A549 (cell line): ENCODE data around the gene SPTSSA.

Source experiments
- BHLHE40 ChIP-seq: IDR thresholded peaks from 2 replicates; pipeline ENCODE4 v1.6.1; 2012; ENCODE audit warnings: low read depth, low read length, inconsistent platforms
- CHD2 ChIP-seq: fragments of 150-350 bp; IDR thresholded peaks from 2 replicates; pipeline ENCODE4 v1.6.1; 2014; ENCODE audit warnings: low read length; ENCODE audit not compliant: partially characterized antibody
- ELK1 ChIP-seq: fragments of 150-350 bp; IDR thresholded peaks from 2 replicates; pipeline ENCODE4 v1.6.1; 2014; ENCODE audit warnings: low read depth, mild to moderate bottlenecking, low read length
- EP300 ChIP-seq, 2 experiments: fragments of >200 bp; sonication (Bioruptor Twin); formaldehyde crosslinking; IDR thresholded peaks; 2 replicates in 1 of 2; 3 replicates in 1 of 2; pipeline ENCODE4 v1.6.1; 2016 to 2017
- JUN ChIP-seq, 2 experiments: fragments of >200 bp; sonication (Bioruptor Twin); formaldehyde crosslinking; IDR thresholded peaks; 2 replicates in 1 of 2; 3 replicates in 1 of 2; pipeline ENCODE4 v1.6.1; 2016 to 2017
- KDM5A ChIP-seq: fragments of 200-600 bp; sonication (generic); IDR thresholded peaks from 2 replicates; pipeline ENCODE4 v1.6.1; 2016; ENCODE audit warnings: antibody characterized with exemption, mild to moderate bottlenecking
- POLR2AphosphoS2 ChIP-seq: conservative IDR thresholded peaks from 2 replicates; pipeline ENCODE4 v1.6.1; 2012; ENCODE audit warnings: low read length, improper control_type of control experiment, inconsistent platforms
- RAD21 ChIP-seq, 2 experiments: fragments of >200 bp in 1 of 2; sonication (Bioruptor Twin) in 1 of 2; formaldehyde crosslinking in 1 of 2; IDR thresholded peaks in 1 of 2; conservative IDR thresholded peaks in 1 of 2; 2 replicates in 1 of 2; 3 replicates in 1 of 2; pipeline ENCODE4 v1.6.1; 2012 to 2018; ENCODE audit warnings: inconsistent platforms in 1 of 2
- RFX5 ChIP-seq: fragments of 450-650 bp; IDR thresholded peaks from 2 replicates; pipeline ENCODE4 v1.7.1; 2014; ENCODE audit warnings: antibody characterized with exemption, mild to moderate bottlenecking, moderate library complexity
- RNF2 ChIP-seq: fragments of 200-600 bp; sonication (generic); IDR thresholded peaks from 2 replicates; pipeline ENCODE4 v1.6.1; 2016; ENCODE audit warnings: low read depth, mild to moderate bottlenecking, antibody characterized with exemption, moderate library complexity, borderline replicate concordance
- SMC3 ChIP-seq: fragments of >200 bp; sonication (Bioruptor Twin); formaldehyde crosslinking; IDR thresholded peaks from 3 replicates; pipeline ENCODE4 v1.6.1; 2018; ENCODE audit warnings: inconsistent platforms
- TF ChIP-seq, protein P1 (sequence below): fragments of >200 bp; sonication (Bioruptor Twin); formaldehyde crosslinking; IDR thresholded peaks from 3 replicates; pipeline ENCODE4 v1.5.1; 2016
- TF ChIP-seq, protein P2 (sequence below): IDR thresholded peaks from 2 replicates; pipeline ENCODE4 v1.6.1; 2012
- TF ChIP-seq, protein P3 (sequence below): fragments of 200-600 bp; sonication (generic); IDR thresholded peaks from 2 replicates; pipeline ENCODE4 v1.6.1; 2016; ENCODE audit warnings: antibody characterized with exemption, mild to moderate bottlenecking, moderate library complexity

DNA sequence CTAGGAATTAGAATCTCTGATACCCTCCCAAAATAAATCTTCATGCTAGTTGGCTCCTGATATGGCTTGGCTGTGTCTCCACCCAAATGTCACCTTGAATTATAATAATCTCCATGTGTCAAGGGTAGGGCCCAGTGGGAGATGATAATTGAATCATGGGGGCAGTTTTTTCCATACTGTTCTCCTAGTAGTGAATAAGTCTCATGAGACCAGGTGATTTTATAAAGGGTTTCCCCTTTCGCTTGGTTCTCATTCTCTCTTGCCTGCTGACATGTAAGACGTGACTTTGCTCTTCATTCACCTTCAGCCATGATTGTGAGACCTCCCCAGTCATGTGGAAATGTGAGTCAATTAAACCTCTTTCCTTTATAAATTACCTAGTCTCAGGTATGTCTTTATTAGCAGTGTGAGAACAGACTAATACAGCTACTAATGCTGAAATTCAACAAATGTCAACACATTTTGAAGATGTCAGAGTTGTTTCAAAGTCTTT lies 12.2 kb upstream of the SPTSSA start:
- no peak for TF ChIP-seq RAD21 (conservative IDR thresholded peaks at IDR 0.05 in 1 of 2, IDR thresholded peaks at IDR 0.05 in 1 of 2)
- no peak for TF ChIP-seq EP300 (IDR thresholded peaks at IDR 0.05)
- no peak for TF ChIP-seq POLR2AphosphoS2
- TF ChIP-seq, protein P1, sequence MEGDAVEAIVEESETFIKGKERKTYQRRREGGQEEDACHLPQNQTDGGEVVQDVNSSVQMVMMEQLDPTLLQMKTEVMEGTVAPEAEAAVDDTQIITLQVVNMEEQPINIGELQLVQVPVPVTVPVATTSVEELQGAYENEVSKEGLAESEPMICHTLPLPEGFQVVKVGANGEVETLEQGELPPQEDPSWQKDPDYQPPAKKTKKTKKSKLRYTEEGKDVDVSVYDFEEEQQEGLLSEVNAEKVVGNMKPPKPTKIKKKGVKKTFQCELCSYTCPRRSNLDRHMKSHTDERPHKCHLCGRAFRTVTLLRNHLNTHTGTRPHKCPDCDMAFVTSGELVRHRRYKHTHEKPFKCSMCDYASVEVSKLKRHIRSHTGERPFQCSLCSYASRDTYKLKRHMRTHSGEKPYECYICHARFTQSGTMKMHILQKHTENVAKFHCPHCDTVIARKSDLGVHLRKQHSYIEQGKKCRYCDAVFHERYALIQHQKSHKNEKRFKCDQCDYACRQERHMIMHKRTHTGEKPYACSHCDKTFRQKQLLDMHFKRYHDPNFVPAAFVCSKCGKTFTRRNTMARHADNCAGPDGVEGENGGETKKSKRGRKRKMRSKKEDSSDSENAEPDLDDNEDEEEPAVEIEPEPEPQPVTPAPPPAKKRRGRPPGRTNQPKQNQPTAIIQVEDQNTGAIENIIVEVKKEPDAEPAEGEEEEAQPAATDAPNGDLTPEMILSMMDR, result no peak
- TF ChIP-seq, protein P2, sequence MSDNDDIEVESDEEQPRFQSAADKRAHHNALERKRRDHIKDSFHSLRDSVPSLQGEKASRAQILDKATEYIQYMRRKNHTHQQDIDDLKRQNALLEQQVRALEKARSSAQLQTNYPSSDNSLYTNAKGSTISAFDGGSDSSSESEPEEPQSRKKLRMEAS, result no peak
- TF ChIP-seq BHLHE40, result no peak
- TF ChIP-seq KDM5A, result no peak
- TF ChIP-seq CHD2, result no peak
- TF ChIP-seq ELK1, result no peak
- TF ChIP-seq RFX5, result no peak
- no peak for TF ChIP-seq JUN (IDR thresholded peaks at IDR 0.05)
- TF ChIP-seq, protein P3, sequence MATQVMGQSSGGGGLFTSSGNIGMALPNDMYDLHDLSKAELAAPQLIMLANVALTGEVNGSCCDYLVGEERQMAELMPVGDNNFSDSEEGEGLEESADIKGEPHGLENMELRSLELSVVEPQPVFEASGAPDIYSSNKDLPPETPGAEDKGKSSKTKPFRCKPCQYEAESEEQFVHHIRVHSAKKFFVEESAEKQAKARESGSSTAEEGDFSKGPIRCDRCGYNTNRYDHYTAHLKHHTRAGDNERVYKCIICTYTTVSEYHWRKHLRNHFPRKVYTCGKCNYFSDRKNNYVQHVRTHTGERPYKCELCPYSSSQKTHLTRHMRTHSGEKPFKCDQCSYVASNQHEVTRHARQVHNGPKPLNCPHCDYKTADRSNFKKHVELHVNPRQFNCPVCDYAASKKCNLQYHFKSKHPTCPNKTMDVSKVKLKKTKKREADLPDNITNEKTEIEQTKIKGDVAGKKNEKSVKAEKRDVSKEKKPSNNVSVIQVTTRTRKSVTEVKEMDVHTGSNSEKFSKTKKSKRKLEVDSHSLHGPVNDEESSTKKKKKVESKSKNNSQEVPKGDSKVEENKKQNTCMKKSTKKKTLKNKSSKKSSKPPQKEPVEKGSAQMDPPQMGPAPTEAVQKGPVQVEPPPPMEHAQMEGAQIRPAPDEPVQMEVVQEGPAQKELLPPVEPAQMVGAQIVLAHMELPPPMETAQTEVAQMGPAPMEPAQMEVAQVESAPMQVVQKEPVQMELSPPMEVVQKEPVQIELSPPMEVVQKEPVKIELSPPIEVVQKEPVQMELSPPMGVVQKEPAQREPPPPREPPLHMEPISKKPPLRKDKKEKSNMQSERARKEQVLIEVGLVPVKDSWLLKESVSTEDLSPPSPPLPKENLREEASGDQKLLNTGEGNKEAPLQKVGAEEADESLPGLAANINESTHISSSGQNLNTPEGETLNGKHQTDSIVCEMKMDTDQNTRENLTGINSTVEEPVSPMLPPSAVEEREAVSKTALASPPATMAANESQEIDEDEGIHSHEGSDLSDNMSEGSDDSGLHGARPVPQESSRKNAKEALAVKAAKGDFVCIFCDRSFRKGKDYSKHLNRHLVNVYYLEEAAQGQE, result no peak
- TF ChIP-seq RNF2, result no peak
- no peak for TF ChIP-seq SMC3
